ENCODE measurements around the gene IQCK.

The IQCK gene

DNA sequence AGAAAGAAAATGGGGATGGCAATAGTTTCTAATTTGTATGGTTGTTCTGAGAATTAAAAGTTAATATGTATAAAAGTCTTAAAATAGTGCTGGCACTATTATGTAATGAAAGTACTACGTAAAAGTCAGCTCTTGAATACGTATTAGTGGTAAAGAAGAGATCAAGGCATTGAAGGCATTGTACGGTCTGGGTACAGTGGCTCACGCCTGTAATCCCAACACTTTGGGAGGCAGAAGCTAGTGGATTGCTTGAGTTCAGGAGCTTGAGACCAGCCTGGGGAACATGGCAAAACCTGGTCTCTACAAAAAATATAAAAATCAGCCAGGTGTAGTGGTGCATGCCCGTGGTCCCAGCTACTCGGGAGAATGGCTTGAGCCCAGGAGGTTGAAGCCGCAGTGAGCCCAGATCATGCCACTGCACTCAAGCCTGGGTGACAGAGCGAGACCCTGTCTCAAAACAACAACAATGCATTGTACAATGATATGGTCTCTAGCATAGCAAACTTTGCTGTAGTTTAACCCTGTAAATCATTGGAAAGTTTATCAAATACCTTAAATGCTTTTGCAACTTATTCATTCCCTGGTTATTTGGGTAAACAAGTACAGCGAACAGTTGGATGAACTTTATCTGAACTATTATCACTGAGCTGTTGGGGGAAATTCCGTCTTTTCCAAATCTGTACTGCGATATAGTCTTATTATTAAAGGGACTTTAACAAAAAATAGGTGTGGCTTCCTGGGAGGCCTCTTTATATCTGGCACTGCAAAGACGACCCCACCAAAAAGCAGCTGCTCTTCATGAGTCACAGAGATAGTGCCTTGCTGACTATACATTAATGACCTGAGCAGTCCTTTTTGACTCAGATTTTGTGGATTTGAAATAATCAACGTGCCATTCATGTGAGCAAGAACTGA lies 93.0 kb downstream of the IQCK start:
- Histone ChIP-seq H3K4me1 (ENCODE audit: control insufficient read depth in 1 of 2, insufficient read depth in 2 of 2, low read length in 2 of 2) (peaks cover 4 to 9% of the 10 kb centered on the region in 2 donors), H3K36me3 (ENCODE audit: control insufficient read depth in 1 of 2, insufficient read depth in 2 of 2, low read length in 2 of 2) (no peaks in the 10 kb centered on the region), H3K27me3 (ENCODE audit: low read depth, low read length) (no peaks in the 10 kb centered on the region), H3K4me3 (ENCODE audit: low read depth in 1 of 2, low read length in 2 of 2) (no peak overlapping the region), H3K9me3 (ENCODE audit: control insufficient read depth in 1 of 2, low read length in 2 of 2) (no peaks in the 10 kb centered on the region), H3K27ac (ENCODE audit: low read length) (no peak overlapping the region)

DNA sequence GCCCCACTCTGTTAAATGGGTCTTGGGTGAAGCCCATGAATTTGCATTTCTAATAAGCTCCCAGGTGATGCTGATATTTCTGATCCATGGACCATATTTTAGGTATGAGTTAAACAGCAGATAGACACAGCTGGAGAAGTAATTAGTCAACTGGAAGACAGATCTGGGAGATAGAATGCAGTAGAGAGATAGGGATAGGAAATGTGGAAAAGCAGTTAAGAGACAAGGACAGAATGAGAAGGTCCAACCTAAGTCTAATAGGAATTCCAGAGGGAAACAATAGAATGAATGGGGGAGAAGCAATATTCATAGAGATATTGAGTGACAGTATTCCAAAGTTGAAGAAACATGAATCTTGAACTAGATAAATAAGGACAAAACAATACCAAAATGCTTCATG lies 94.9 kb downstream of the IQCK start:
- Histone ChIP-seq H3K4me1 (ENCODE audit: control insufficient read depth in 1 of 2, insufficient read depth in 2 of 2, low read length in 2 of 2) (peaks cover 4 to 9% of the 10 kb centered on the region in 2 donors), H3K4me3 (ENCODE audit: low read depth in 1 of 2, low read length in 2 of 2) (no peak overlapping the region), H3K27ac (ENCODE audit: low read length) (no peak overlapping the region), H3K9me3 (ENCODE audit: control insufficient read depth in 1 of 2, low read length in 2 of 2) (no peaks in the 10 kb centered on the region), H3K36me3 (ENCODE audit: control insufficient read depth in 1 of 2, insufficient read depth in 2 of 2, low read length in 2 of 2) (no peaks in the 10 kb centered on the region), H3K27me3 (ENCODE audit: low read depth, low read length) (no peaks in the 10 kb centered on the region)

DNA sequence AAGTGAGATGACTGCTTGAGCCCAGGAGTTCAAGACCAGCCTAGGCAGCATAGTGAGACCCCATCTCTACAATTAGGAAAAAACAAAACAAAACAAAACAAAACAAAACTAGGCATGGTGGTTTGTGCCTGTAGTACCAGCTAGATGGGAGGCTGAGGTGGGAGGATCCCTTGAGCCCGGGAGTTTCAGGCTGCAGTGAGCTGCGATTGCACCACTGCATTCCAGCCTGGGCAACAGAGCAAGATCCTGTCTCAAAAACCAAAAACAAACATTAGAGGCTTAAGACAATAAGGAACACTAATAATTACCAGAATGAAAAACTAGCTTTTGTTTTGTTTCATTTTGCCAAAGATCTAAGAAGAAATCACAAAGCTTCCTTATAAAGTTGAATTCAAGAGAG lies 97.3 kb downstream of the IQCK start:
- peaks cover 0 to 4% of the 10 kb centered on the region in 2 donors for H3K4me1 ChIP-seq (ENCODE audit: control insufficient read depth in 1 of 2, insufficient read depth in 2 of 2, low read length in 2 of 2)
- H3K9me3 ChIP-seq (ENCODE audit: control insufficient read depth in 1 of 2, low read length in 2 of 2), result no peaks in the 10 kb centered on the region
- H3K27ac ChIP-seq (ENCODE audit: low read length), result no peak overlapping the region
- H3K27me3 ChIP-seq (ENCODE audit: low read depth, low read length), result no peaks in the 10 kb centered on the region
- H3K36me3 ChIP-seq (ENCODE audit: control insufficient read depth in 1 of 2, insufficient read depth in 2 of 2, low read length in 2 of 2), result no peaks in the 10 kb centered on the region
- H3K4me3 ChIP-seq (ENCODE audit: low read depth in 1 of 2, low read length in 2 of 2), result no peak overlapping the region

GRCh38 chr16:19817122-19817521 lies 99.1 kb downstream of the IQCK start:
- no peaks in the 10 kb centered on the region for H3K9me3 ChIP-seq (ENCODE audit: control insufficient read depth in 1 of 2, low read length in 2 of 2)
- no peaks in the 10 kb centered on the region for H3K27me3 ChIP-seq (ENCODE audit: low read depth, low read length)
- H3K27ac ChIP-seq (ENCODE audit: low read length), result no peak overlapping the region
- no peak overlapping the region for H3K4me3 ChIP-seq (ENCODE audit: low read depth in 1 of 2, low read length in 2 of 2)
- H3K36me3 ChIP-seq (ENCODE audit: control insufficient read depth in 1 of 2, insufficient read depth in 2 of 2, low read length in 2 of 2), result no peaks in the 10 kb centered on the region
- H3K4me1 ChIP-seq (ENCODE audit: control insufficient read depth in 1 of 2, insufficient read depth in 2 of 2, low read length in 2 of 2), result no peaks in the 10 kb centered on the region

- no peak overlapping the region for H3K4me3 ChIP-seq (ENCODE audit: low read depth in 1 of 2, low read length in 2 of 2)
- H3K9me3 ChIP-seq (ENCODE audit: control insufficient read depth in 1 of 2, low read length in 2 of 2), result no peaks in the 10 kb centered on the region
- no peaks in the 10 kb centered on the region for H3K4me1 ChIP-seq (ENCODE audit: control insufficient read depth in 1 of 2, insufficient read depth in 2 of 2, low read length in 2 of 2)
- no peaks in the 10 kb centered on the region for H3K27me3 ChIP-seq (ENCODE audit: low read depth, low read length)
- H3K36me3 ChIP-seq (ENCODE audit: control insufficient read depth in 1 of 2, insufficient read depth in 2 of 2, low read length in 2 of 2), result no peaks in the 10 kb centered on the region
- H3K27ac ChIP-seq (ENCODE audit: low read length), result no peak overlapping the region
Observed at GRCh38 chr16:19817875-19818274, 99.8 kb downstream of the IQCK start.

- no peaks in the 10 kb centered on the region for H3K27me3 ChIP-seq (ENCODE audit: low read depth, low read length)
- no peak overlapping the region for H3K27ac ChIP-seq (ENCODE audit: low read length)
- H3K4me1 ChIP-seq (ENCODE audit: control insufficient read depth in 1 of 2, insufficient read depth in 2 of 2, low read length in 2 of 2), result no peaks in the 10 kb centered on the region
- H3K9me3 ChIP-seq (ENCODE audit: control insufficient read depth in 1 of 2, low read length in 2 of 2), result no peaks in the 10 kb centered on the region
- no peak overlapping the region for H3K4me3 ChIP-seq (ENCODE audit: low read depth in 1 of 2, low read length in 2 of 2)
- H3K36me3 ChIP-seq (ENCODE audit: control insufficient read depth in 1 of 2, insufficient read depth in 2 of 2, low read length in 2 of 2), result no peaks in the 10 kb centered on the region
Observed at GRCh38 chr16:19822533-19822932, 104.5 kb downstream of the IQCK start.

- H3K27me3 ChIP-seq (ENCODE audit: low read depth, low read length), result no peaks in the 10 kb centered on the region
- H3K4me3 ChIP-seq (ENCODE audit: low read depth in 1 of 2, low read length in 2 of 2), result no peak overlapping the region
- no peak overlapping the region for H3K27ac ChIP-seq (ENCODE audit: low read length)
- H3K36me3 ChIP-seq (ENCODE audit: control insufficient read depth in 1 of 2, insufficient read depth in 2 of 2, low read length in 2 of 2), result no peaks in the 10 kb centered on the region
- H3K9me3 ChIP-seq (ENCODE audit: control insufficient read depth in 1 of 2, low read length in 2 of 2), result no peaks in the 10 kb centered on the region
- no peaks in the 10 kb centered on the region for H3K4me1 ChIP-seq (ENCODE audit: control insufficient read depth in 1 of 2, insufficient read depth in 2 of 2, low read length in 2 of 2)
Observed at GRCh38 chr16:19823322-19823721, 105.3 kb downstream of the IQCK start.

DNA sequence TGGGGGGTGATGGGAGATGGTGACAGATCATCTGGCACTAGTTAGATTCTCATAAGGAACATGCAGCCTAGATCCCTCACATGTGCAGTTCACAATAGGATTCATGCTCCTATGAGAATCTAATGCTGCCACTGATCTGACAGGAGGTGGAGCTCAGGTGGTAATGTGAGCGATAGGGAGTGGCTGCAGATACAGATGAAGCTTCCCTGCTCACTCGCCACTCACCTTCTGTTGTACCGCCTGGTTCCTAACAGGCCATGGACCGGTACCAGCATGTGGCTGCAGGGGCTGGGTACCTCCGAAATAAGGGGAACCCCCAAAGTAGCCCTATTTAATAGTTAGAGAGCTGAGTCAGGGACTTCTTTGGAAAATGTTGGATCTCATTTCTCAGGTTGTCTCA lies 106.1 kb downstream of the IQCK start:
- Histone ChIP-seq H3K36me3 (ENCODE audit: control insufficient read depth in 1 of 2, insufficient read depth in 2 of 2, low read length in 2 of 2) (no peaks in the 10 kb centered on the region), H3K4me1 (ENCODE audit: control insufficient read depth in 1 of 2, insufficient read depth in 2 of 2, low read length in 2 of 2) (no peaks in the 10 kb centered on the region), H3K27me3 (ENCODE audit: low read depth, low read length) (no peaks in the 10 kb centered on the region), H3K4me3 (ENCODE audit: low read depth in 1 of 2, low read length in 2 of 2) (no peak overlapping the region), H3K27ac (ENCODE audit: low read length) (no peak overlapping the region), H3K9me3 (ENCODE audit: control insufficient read depth in 1 of 2, low read length in 2 of 2) (no peaks in the 10 kb centered on the region)

DNA sequence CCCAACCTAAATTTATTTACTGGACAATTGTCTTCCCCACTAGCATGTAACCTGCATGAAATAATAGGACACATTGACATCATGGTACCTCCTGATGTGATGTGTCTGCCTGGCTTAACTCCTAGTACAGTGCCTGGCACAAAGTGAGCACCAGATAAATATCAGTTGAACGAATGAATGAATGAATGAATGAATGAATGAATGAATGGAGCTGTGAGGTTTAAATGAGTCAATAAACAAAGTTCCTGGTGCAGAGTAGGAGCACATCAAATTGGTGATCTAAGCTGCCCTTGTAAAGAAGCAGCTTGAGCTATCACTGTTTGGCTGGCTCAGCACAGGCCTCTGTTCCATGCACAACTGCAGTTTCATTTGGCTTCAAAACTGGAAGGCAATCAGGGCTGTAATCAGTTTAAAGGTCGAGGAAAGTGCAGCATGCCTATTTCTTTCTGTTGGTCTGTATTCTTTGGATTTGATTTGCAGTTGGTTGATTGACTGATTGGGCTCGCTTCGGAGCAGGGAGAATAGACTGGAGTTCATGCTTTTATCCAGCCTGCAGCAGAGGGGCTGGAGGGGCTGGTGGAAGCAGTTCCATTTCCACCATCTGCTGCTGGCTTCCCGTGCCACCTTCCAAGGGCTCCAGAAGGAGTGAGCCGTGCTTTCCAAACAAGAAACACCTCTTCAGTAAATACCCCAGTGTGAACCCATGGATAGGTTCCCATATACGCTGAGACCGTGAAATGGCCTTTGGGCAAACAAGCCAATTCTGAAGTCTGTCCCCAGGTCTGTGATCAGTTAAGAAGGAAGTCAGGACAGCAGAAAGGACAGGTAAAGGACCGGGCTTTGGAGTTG lies 112.0 kb downstream of the IQCK start:
- Histone ChIP-seq H3K4me3 (ENCODE audit: low read depth in 1 of 2, low read length in 2 of 2) (no peak overlapping the region), H3K27ac (ENCODE audit: low read length) (no peak overlapping the region), H3K9me3 (ENCODE audit: control insufficient read depth in 1 of 2, low read length in 2 of 2) (no peaks in the 10 kb centered on the region), H3K27me3 (ENCODE audit: low read depth, low read length) (no peaks in the 10 kb centered on the region), H3K4me1 (ENCODE audit: control insufficient read depth in 1 of 2, insufficient read depth in 2 of 2, low read length in 2 of 2) (no peaks in the 10 kb centered on the region), H3K36me3 (ENCODE audit: control insufficient read depth in 1 of 2, insufficient read depth in 2 of 2, low read length in 2 of 2) (no peaks in the 10 kb centered on the region)

- no peak overlapping the region for H3K27ac ChIP-seq (ENCODE audit: low read length)
- no peaks in the 10 kb centered on the region for H3K4me1 ChIP-seq (ENCODE audit: control insufficient read depth in 1 of 2, insufficient read depth in 2 of 2, low read length in 2 of 2)
- no peaks in the 10 kb centered on the region for H3K27me3 ChIP-seq (ENCODE audit: low read depth, low read length)
- H3K4me3 ChIP-seq (ENCODE audit: low read depth in 1 of 2, low read length in 2 of 2), result no peak overlapping the region
- H3K36me3 ChIP-seq (ENCODE audit: control insufficient read depth in 1 of 2, insufficient read depth in 2 of 2, low read length in 2 of 2), result no peaks in the 10 kb centered on the region
- no peaks in the 10 kb centered on the region for H3K9me3 ChIP-seq (ENCODE audit: control insufficient read depth in 1 of 2, low read length in 2 of 2)
Observed at GRCh38 chr16:19830902-19831560, 113.0 kb downstream of the IQCK start.

DNA sequence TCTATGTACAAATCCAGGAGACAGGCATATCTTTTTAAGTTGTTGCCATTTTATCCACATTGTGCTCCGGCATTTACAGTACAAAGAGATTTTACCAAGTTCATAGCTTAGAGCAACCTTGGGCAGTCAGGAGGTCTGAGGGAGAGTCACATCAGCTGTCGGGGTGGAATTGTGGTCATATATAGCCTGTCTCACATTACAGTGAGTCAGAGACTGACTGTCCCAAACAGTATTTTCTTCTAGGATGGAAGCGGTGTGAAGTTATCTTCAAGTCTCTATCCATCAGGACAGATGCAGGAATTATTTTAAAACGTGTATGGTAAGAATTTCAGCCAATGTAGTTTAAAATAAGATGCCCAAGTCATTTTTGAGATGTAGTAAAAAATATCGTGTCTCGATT lies 113.6 kb downstream of the IQCK start:
- Histone ChIP-seq H3K27me3 (ENCODE audit: low read depth, low read length) (no peaks in the 10 kb centered on the region), H3K27ac (ENCODE audit: low read length) (no peak overlapping the region)

More for the DNA sequence above, 113.6 kb downstream of the IQCK start:
- Histone ChIP-seq H3K4me1 (ENCODE audit: control insufficient read depth in 1 of 2, insufficient read depth in 2 of 2, low read length in 2 of 2) (no peaks in the 10 kb centered on the region), H3K9me3 (ENCODE audit: control insufficient read depth in 1 of 2, low read length in 2 of 2) (no peaks in the 10 kb centered on the region), H3K36me3 (ENCODE audit: control insufficient read depth in 1 of 2, insufficient read depth in 2 of 2, low read length in 2 of 2) (no peaks in the 10 kb centered on the region), H3K4me3 (ENCODE audit: low read depth in 1 of 2, low read length in 2 of 2) (no peak overlapping the region)

Data from muscle layer of duodenum (tissue), 2 donors.